Endothelial cell (in vitro differentiated cells): ENCODE data around the gene PRMT9. TPM values are rescaled to one million over a fixed set of nuclear protein-coding genes. Genes with fewer than 3 reads are reported as not detected.

Experiments used
- DNase-seq: peaks from one replicate; pipeline ENCODE4 v3.0.0; 2021; ENCODE audit warnings: low spot score
- H3K27ac Mint-ChIP-seq: one replicate; pipeline ENCODE4 v1.8.0; 2021; ENCODE audit warnings: mixed read lengths, inconsistent platforms; ENCODE audit not compliant: unreplicated experiment
- H3K27me3 Mint-ChIP-seq: one replicate; pipeline ENCODE4 v1.8.0; 2021; ENCODE audit warnings: mild to moderate bottlenecking, moderate library complexity, mixed read lengths, inconsistent platforms; ENCODE audit not compliant: unreplicated experiment
- H3K36me3 Mint-ChIP-seq: one replicate; pipeline ENCODE4 v1.8.0; 2021; ENCODE audit warnings: mild to moderate bottlenecking, low read depth, mixed read lengths, inconsistent platforms; ENCODE audit not compliant: unreplicated experiment
- H3K4me1 Mint-ChIP-seq: one replicate; pipeline ENCODE4 v1.8.0; 2021; ENCODE audit warnings: mild to moderate bottlenecking, mixed read lengths, inconsistent platforms; ENCODE audit not compliant: unreplicated experiment
- H3K4me3 Mint-ChIP-seq: one replicate; pipeline ENCODE4 v1.8.0; 2021; ENCODE audit warnings: mild to moderate bottlenecking, mixed read lengths, inconsistent platforms; ENCODE audit not compliant: unreplicated experiment
- H3K9me3 Mint-ChIP-seq: one replicate; pipeline ENCODE4 v1.8.0; 2021; ENCODE audit warnings: mixed read lengths, inconsistent platforms; ENCODE audit not compliant: unreplicated experiment
- total RNA-seq: library from RNA; stranded (reverse); fragmentation: NEBNext Ultra II Directional; extraction: Animal tissue kit (Norgen Biotek cat#: 25700); gene quantifications from one replicate; pipeline ENCODE4 v1.2.1, GENCODE V29; 2021; ENCODE audit not compliant: unreplicated experiment
- TF ChIP-seq, protein P1 (sequence below): fragments of 200-600 bp; sonication (generic); IDR thresholded peaks from one replicate; pipeline ENCODE4 v1.5.0; 2021; ENCODE audit warnings: antibody characterized with exemption; ENCODE audit not compliant: unreplicated experiment

Gene PRMT9
- total RNA-seq, 1 donor from 2014 or later: 8.3 TPM

DNA sequence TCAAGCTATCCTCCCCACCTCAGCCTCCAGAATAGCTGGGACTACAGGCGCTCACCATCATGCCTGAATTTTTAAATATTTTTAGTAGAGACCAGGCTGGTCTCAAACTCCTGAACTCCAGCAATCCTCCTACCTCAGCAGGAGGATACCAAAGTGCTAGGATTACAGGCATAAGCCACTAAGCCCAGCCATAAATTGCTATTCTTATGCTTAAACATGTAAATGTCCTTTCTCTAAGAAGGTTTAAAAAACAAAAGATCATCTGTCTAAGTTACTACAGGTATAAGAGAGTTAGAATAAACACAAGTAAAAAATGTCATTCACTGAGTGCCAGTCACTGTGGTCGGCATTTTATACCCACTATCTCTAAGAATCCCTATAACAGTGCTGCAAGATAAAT, 28.3 kb downstream of the PRMT9 start:
- no peak for DNase-seq
- Mint-ChIP-seq H3K27ac (no peak overlapping the region), H3K4me3 (no peak overlapping the region), H3K36me3 (peaks cover 4% of the 10 kb centered on the region), H3K9me3 (no peaks in the 10 kb centered on the region), H3K4me1 (no peaks in the 10 kb centered on the region), H3K27me3 (no peaks in the 10 kb centered on the region)
- TF ChIP-seq, protein P1, sequence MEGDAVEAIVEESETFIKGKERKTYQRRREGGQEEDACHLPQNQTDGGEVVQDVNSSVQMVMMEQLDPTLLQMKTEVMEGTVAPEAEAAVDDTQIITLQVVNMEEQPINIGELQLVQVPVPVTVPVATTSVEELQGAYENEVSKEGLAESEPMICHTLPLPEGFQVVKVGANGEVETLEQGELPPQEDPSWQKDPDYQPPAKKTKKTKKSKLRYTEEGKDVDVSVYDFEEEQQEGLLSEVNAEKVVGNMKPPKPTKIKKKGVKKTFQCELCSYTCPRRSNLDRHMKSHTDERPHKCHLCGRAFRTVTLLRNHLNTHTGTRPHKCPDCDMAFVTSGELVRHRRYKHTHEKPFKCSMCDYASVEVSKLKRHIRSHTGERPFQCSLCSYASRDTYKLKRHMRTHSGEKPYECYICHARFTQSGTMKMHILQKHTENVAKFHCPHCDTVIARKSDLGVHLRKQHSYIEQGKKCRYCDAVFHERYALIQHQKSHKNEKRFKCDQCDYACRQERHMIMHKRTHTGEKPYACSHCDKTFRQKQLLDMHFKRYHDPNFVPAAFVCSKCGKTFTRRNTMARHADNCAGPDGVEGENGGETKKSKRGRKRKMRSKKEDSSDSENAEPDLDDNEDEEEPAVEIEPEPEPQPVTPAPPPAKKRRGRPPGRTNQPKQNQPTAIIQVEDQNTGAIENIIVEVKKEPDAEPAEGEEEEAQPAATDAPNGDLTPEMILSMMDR: no peak

DNA sequence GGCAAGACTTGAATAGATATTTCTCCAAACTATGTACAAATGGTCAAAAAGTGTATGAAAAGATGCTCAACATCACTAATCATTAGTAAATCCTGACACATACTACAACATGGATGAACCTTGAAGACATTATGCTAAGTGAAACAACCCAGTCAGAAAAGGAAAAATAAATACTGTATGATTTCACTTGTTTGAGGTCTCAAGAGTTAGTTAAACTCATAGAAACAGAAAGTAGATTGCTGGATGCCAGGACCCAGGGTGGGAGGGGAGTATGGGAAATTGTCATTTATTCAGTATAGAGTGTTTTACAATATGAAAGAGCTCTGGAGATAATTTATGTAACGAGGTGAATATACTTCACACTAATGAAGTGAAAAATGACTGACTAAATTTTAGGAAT, 32.4 kb downstream of the PRMT9 start:
- Mint-ChIP-seq H3K9me3 (no peaks in the 10 kb centered on the region), H3K4me1 (no peaks in the 10 kb centered on the region), H3K27me3 (no peaks in the 10 kb centered on the region), H3K4me3 (no peak overlapping the region), H3K36me3 (peaks cover 23% of the 10 kb centered on the region), H3K27ac (no peak overlapping the region)
- TF ChIP-seq, protein P1: no peak
- DNase-seq: no peak

DNA sequence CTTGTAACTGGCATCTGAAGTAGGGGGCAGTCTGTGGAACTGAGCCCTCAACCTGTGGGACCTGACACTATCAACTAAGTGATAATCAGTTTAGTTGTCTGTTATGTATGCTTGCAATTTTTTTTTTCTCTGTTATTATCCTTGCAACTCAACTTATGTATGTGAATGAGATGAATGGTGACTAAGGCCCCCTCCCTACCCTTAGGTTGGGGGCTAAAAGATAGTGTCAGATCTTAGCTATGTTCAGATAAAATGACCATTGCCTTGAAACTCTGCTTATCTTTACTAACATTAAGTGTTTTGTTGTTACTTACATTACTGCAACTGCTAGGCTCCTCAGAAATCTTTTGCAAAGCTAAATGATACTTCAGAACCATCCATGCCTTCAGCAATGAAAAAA, 35.3 kb downstream of the PRMT9 start:
- Mint-ChIP-seq H3K27ac (no peak overlapping the region), H3K36me3 (peaks cover 23% of the 10 kb centered on the region), H3K27me3 (no peaks in the 10 kb centered on the region), H3K4me1 (no peaks in the 10 kb centered on the region), H3K9me3 (no peaks in the 10 kb centered on the region), H3K4me3 (no peak overlapping the region)
- TF ChIP-seq, protein P1: no peak
- no peak for DNase-seq

DNA sequence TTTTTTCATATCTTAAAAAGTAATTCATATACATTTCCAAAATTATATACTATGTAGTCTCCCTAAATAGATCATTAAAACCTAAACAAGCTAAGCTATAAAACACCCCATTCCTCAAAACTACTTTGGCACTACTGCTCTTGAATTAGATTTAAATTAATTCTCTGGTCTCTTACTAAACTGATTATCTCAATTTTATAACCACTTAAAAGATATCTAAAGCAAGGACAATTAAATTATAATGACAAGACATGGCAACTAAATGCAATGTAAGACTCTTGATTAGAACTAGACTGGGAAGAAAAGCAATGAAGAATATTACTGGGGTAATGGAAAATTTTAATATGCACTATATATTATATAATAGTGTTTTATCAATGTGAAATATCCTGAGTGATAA, 38.9 kb downstream of the PRMT9 start:
- Mint-ChIP-seq H3K4me3 (no peak overlapping the region), H3K36me3 (peaks cover 25% of the 10 kb centered on the region), H3K27me3 (no peaks in the 10 kb centered on the region), H3K27ac (no peak overlapping the region), H3K9me3 (no peaks in the 10 kb centered on the region), H3K4me1 (no peaks in the 10 kb centered on the region)
- TF ChIP-seq, protein P1: no peak
- DNase-seq: no peak

DNA sequence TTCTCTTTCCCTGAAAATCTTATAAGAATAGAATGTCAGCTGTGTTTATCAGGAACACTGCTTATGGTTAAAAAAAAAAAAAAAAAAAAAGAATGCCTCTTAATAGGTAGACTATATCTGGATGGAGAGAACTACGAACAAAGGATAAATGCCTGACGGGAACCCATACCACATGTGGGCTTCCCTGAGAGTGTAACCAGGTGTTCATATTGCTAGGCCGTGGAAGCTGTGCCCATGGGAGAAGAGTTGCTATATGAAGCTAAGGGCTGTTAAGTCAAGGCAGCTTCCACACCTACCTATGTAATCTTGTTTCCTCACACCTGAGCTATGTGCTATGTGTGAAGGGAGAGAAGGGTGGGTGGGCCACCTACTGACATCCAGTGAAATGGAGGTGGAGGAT, 39.5 kb downstream of the PRMT9 start:
- Mint-ChIP-seq H3K9me3 (no peaks in the 10 kb centered on the region), H3K4me1 (no peaks in the 10 kb centered on the region), H3K4me3 (no peak overlapping the region), H3K27ac (no peak overlapping the region), H3K27me3 (no peaks in the 10 kb centered on the region), H3K36me3 (peaks cover 29% of the 10 kb centered on the region)
- DNase-seq: no peak
- TF ChIP-seq, protein P1: no peak
